Tibial artery (tissue), 4 donors: ENCODE results near the gene TTC7B.

Experiments used
- DNase-seq, 2 donors: peaks; one replicate each; pipeline ENCODE4 v3.0.0-alpha.2; 2019
- H3K27ac ChIP-seq, 2 donors: fragments of 200-600 bp; sonication (generic) in 1 of 2; 1 replicate in 1 of 2; 2 replicates in 1 of 2; pipeline ENCODE4 v1.5.1; 2018 to 2019; ENCODE audit warnings: mild to moderate bottlenecking in 1 of 2
- H3K27me3 ChIP-seq, 2 donors: fragments of 200-600 bp; sonication (generic) in 1 of 2; one replicate each; pipeline versions ENCODE4 v1.5.1 to v1.6.0; 2016 to 2019
- H3K36me3 ChIP-seq, 3 donors: fragments of 200-600 bp; sonication (generic) in 2 of 3; one replicate each; pipeline ENCODE4 v1.5.1; 2016 to 2019; ENCODE audit warnings: mild to moderate bottlenecking in 2 of 3
- H3K4me1 ChIP-seq, 4 donors: fragments of 200-600 bp; sonication (generic) in 2 of 4; 1 replicate in 3 of 4; 2 replicates in 1 of 4; pipeline ENCODE4 v1.5.1; 2016 to 2019
- H3K4me3 ChIP-seq, 2 donors: fragments of 200-600 bp; sonication (generic) in 1 of 2; 1 replicate in 1 of 2; 2 replicates in 1 of 2; pipeline ENCODE4 v1.5.1; 2018 to 2019; ENCODE audit warnings: mild to moderate bottlenecking in 2 of 2
- H3K9me3 ChIP-seq, 3 donors: fragments of 200-600 bp; sonication (generic) in 1 of 3; one replicate each; pipeline ENCODE4 v1.5.1; 2016 to 2019
- CTCF ChIP-seq, 2 experiments: fragments of 200-600 bp in 1 of 2; fragments of 450-650 bp in 1 of 2; IDR thresholded peaks; one replicate each; pipeline ENCODE4 v1.5.1; 2017 to 2019; ENCODE audit warnings: antibody characterized with exemption in 2 of 2, mild to moderate bottlenecking in 1 of 2, moderate library complexity in 1 of 2
- intact Hi-C: fragments of 100-400 bp; cut with DNase I; formaldehyde crosslinking; loops from one replicate; pipeline ENCODE4 v1.15.0; 2023; ENCODE audit warnings: low total_unique reads

Gene TTC7B

GRCh38 chr14:90818715-90819114, 2.5 kb upstream of the TTC7B start:
- no peak for DNase-seq
- no peak for TF ChIP-seq CTCF (IDR thresholded peaks at IDR 0.05)
- no peak overlapping the region for H3K4me3 ChIP-seq
- H3K9me3 ChIP-seq: peaks cover 0 to 9% (median 4%) of the 10 kb centered on the region in 3 donors
- peaks cover 0 to 20% (median 12%) of the 10 kb centered on the region in 4 donors for H3K4me1 ChIP-seq
- H3K36me3 ChIP-seq: no peaks in the 10 kb centered on the region
- H3K27ac ChIP-seq: no peak overlapping the region
- H3K27me3 ChIP-seq: no peaks in the 10 kb centered on the region
- intact Hi-C loops: loop anchor here (10.0 kb wide), 2 partner anchors 424 to 494 kb away; partner anchors contain the start of gene CALM1

GRCh38 chr14:90816681-90817436, 629 bp upstream of the TTC7B start:
- intact Hi-C loops: loop anchor here (10.0 kb wide), 2 partner anchors 422 to 492 kb away; partner anchors contain the start of gene CALM1
- TF ChIP-seq CTCF (IDR thresholded peaks at IDR 0.05): no peak
- DNase-seq: no peak
- H3K27me3 ChIP-seq: no peaks in the 10 kb centered on the region
- peak overlapping the region; percentile 46 to 59 for H3K27ac ChIP-seq
- H3K36me3 ChIP-seq: no peaks in the 10 kb centered on the region
- no peaks in the 10 kb centered on the region for H3K9me3 ChIP-seq
- H3K4me3 ChIP-seq: peak overlapping the region; percentile 61 to 83
- H3K4me1 ChIP-seq: peaks cover 0 to 20% (median 12%) of the 10 kb centered on the region in 4 donors

- Histone ChIP-seq H3K4me3 (peak overlapping the region; percentile 61 to 83), H3K4me1 (peaks cover 0 to 20% (median 12%) of the 10 kb centered on the region in 4 donors), H3K36me3 (no peaks in the 10 kb centered on the region), H3K9me3 (no peaks in the 10 kb centered on the region), H3K27ac (peak overlapping the region; percentile 52 to 55), H3K27me3 (no peaks in the 10 kb centered on the region)
- DNase-seq: no peak
- TF ChIP-seq CTCF (IDR thresholded peaks at IDR 0.05): no peak
- intact Hi-C loops: loop anchor here (10.0 kb wide), 2 partner anchors 421 to 491 kb away; partner anchors contain the start of gene CALM1
Observed at GRCh38 chr14:90815572-90815821, 733 bp downstream of the TTC7B start.

- H3K9me3 ChIP-seq: no peaks in the 10 kb centered on the region
- H3K27me3 ChIP-seq: no peaks in the 10 kb centered on the region
- peak overlapping the region in 1 of 2 donors; percentile 52 for H3K27ac ChIP-seq
- intact Hi-C loops: loop anchor here (10.0 kb wide), 2 partner anchors 420 to 490 kb away; partner anchors contain the start of gene CALM1
- DNase-seq: no peak
- H3K4me3 ChIP-seq: peak overlapping the region; percentile 61 to 83
- no peaks in the 10 kb centered on the region for H3K36me3 ChIP-seq
- TF ChIP-seq CTCF (IDR thresholded peaks at IDR 0.05): no peak
- peaks cover 0 to 20% (median 12%) of the 10 kb centered on the region in 4 donors for H3K4me1 ChIP-seq
Observed at GRCh38 chr14:90814806-90815571, 1.2 kb downstream of the TTC7B start.

- Histone ChIP-seq H3K4me1 (peaks cover 0 to 20% (median 12%) of the 10 kb centered on the region in 4 donors), H3K36me3 (no peaks in the 10 kb centered on the region), H3K4me3 (no peak overlapping the region), H3K27ac (no peak overlapping the region), H3K9me3 (no peaks in the 10 kb centered on the region), H3K27me3 (no peaks in the 10 kb centered on the region)
- TF ChIP-seq CTCF (IDR thresholded peaks at IDR 0.05): no peak
- no peak for DNase-seq
- intact Hi-C loops: loop anchor here (10.0 kb wide), 2 partner anchors 419 to 489 kb away; partner anchors contain the start of gene CALM1
Observed at GRCh38 chr14:90813442-90813841, 2.8 kb downstream of the TTC7B start.
